Hematopoietic multipotent progenitor cell (in vitro differentiated cells): ENCODE measurements around the gene HOXB5. TPM values are rescaled to one million over a fixed set of nuclear protein-coding genes. Genes with fewer than 3 reads are reported as not detected.

Source experiments
- DNase-seq, 3 donors: peaks; one replicate each; pipeline ENCODE4 v3.0.0-alpha.2; 2011 to 2015; ENCODE audit warnings: low read depth in 2 of 3, low spot score in 2 of 3
- small RNA-seq: library from RNA; depleted of rRNA; stranded (forward); fragments of <200 nt; gene quantifications from one replicate; pipeline ENCODE3, GENCODE V24; 2012
- total RNA-seq: library from RNA; depleted of rRNA; stranded (reverse); fragments of >200 nt; gene quantifications from one replicate; pipeline ENCODE4 v1.2.3, GENCODE V29; 2012

Gene HOXB5
- total RNA-seq, 1 donor, result 0.54 TPM

GRCh38 chr17:48542114-48542656 is 51.4 kb downstream of the HOXB5 start:
- DNase-seq, result no peak

- peak; percentile 38 to 50 (median 46) for DNase-seq
Observed at GRCh38 chr17:48541577-48542113, 51.9 kb downstream of the HOXB5 start.

Small RNAs within 50 kb of the gene (small RNA-seq; reads per million reads assigned to genes)
- gene MIR196A1, result not detected

Other genes with a start within 250 kb of the HOXB5 start
- gene SKAP1, start 163.6 kb downstream of the HOXB5 start, total RNA-seq, result 4.8 TPM
- not detected for gene HOXB1, start 62.8 kb downstream of the HOXB5 start, total RNA-seq
- 10.8 TPM for gene HOXB2, start 48.7 kb downstream of the HOXB5 start, total RNA-seq
- gene HOXB4, start 15.4 kb downstream of the HOXB5 start, total RNA-seq, result 6.5 TPM
- gene HOXB3, start 3.5 kb downstream of the HOXB5 start, total RNA-seq, result 20.5 TPM
- 7.3 TPM for gene HOXB6, start 11.2 kb upstream of the HOXB5 start, total RNA-seq
- 0.54 TPM for gene HOXB7, start 17.2 kb upstream of the HOXB5 start, total RNA-seq
- not detected for gene HOXB8, start 21.5 kb upstream of the HOXB5 start, total RNA-seq
- under 0.01 TPM for gene HOXB9, start 32.6 kb upstream of the HOXB5 start, total RNA-seq
- gene PRAC1, start 128.7 kb upstream of the HOXB5 start, total RNA-seq, result not detected
- not detected for gene PRAC2, start 129.4 kb upstream of the HOXB5 start, total RNA-seq
- not detected for gene HOXB13, start 135.0 kb upstream of the HOXB5 start, total RNA-seq
- gene TTLL6, start 223.4 kb upstream of the HOXB5 start, total RNA-seq, result 1.1 TPM
- gene CALCOCO2, start 237.3 kb upstream of the HOXB5 start, total RNA-seq, result 75.7 TPM